Bronchial epithelial cell (primary cell): ENCODE measurements around the gene RAB4A. TPM values are rescaled to one million over a fixed set of nuclear protein-coding genes. Genes with fewer than 3 reads are reported as not detected.

Experiments
- DNase-seq: peaks from one replicate; pipeline ENCODE4 v3.0.0-alpha.2; 2010; ENCODE audit warnings: low read depth
- FAIRE-seq: peaks from 2 replicates; lab custom pipeline; 2011; peaks lifted over from hg19 to GRCh38; lab: Jason Lieb, UNC
- H3K27me3 ChIP-seq: 2 replicates; pipeline ENCODE4 v1.5.1; 2011; ENCODE audit warnings: low read length; ENCODE audit not compliant: control insufficient read depth, insufficient read depth
- H3K36me3 ChIP-seq: 2 replicates; pipeline ENCODE4 v1.5.1; 2011; ENCODE audit warnings: low read length; ENCODE audit not compliant: control insufficient read depth, insufficient read depth
- H3K4me3 ChIP-seq: 2 replicates; pipeline ENCODE4 v1.5.1; 2011; ENCODE audit warnings: mild to moderate bottlenecking, low read depth, low read length, control low read depth
- total RNA-seq: library from RNA; depleted of rRNA; stranded (reverse); fragments of >200 nt; gene quantifications from 2 replicates; pipeline ENCODE4 v1.2.1, GENCODE V29; 2014
- TF ChIP-seq, protein P1 (sequence below): IDR thresholded peaks from 2 replicates; pipeline ENCODE4 v1.5.1; 2011; ENCODE audit warnings: mild to moderate bottlenecking, moderate library complexity, low read length, control low read depth, inconsistent platforms; ENCODE audit not compliant: insufficient read depth, severe bottlenecking

The RAB4A gene
- total RNA-seq, 1 donor from 2014 or later = 39.0 TPM

DNA sequence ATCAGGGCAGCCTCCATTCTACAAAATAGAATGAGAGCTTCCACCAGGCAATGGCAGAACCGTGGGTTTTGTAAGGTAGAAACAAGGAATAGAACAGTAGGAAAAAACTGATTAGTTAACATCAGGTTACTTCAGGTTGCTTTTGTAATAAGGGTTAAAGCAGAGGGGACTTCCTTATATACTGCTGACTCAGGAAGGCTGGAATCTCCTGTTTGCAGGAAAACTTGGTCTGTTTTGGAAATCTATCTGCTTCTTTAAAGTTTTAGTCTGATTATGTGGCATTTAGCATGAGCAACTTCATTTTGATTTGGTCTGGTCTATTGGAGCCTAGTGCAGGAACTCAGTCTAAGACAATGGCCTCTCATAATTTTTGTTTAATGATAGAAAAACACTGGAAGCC, 32.7 kb upstream of the RAB4A start:
- FAIRE-seq = no peak
- peak; percentile 43 for DNase-seq
- Histone ChIP-seq H3K36me3 (no peaks in the 10 kb centered on the region), H3K4me3 (no peak overlapping the region), H3K27me3 (no peaks in the 10 kb centered on the region)
- TF ChIP-seq, protein P1, sequence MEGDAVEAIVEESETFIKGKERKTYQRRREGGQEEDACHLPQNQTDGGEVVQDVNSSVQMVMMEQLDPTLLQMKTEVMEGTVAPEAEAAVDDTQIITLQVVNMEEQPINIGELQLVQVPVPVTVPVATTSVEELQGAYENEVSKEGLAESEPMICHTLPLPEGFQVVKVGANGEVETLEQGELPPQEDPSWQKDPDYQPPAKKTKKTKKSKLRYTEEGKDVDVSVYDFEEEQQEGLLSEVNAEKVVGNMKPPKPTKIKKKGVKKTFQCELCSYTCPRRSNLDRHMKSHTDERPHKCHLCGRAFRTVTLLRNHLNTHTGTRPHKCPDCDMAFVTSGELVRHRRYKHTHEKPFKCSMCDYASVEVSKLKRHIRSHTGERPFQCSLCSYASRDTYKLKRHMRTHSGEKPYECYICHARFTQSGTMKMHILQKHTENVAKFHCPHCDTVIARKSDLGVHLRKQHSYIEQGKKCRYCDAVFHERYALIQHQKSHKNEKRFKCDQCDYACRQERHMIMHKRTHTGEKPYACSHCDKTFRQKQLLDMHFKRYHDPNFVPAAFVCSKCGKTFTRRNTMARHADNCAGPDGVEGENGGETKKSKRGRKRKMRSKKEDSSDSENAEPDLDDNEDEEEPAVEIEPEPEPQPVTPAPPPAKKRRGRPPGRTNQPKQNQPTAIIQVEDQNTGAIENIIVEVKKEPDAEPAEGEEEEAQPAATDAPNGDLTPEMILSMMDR = no peak

DNA sequence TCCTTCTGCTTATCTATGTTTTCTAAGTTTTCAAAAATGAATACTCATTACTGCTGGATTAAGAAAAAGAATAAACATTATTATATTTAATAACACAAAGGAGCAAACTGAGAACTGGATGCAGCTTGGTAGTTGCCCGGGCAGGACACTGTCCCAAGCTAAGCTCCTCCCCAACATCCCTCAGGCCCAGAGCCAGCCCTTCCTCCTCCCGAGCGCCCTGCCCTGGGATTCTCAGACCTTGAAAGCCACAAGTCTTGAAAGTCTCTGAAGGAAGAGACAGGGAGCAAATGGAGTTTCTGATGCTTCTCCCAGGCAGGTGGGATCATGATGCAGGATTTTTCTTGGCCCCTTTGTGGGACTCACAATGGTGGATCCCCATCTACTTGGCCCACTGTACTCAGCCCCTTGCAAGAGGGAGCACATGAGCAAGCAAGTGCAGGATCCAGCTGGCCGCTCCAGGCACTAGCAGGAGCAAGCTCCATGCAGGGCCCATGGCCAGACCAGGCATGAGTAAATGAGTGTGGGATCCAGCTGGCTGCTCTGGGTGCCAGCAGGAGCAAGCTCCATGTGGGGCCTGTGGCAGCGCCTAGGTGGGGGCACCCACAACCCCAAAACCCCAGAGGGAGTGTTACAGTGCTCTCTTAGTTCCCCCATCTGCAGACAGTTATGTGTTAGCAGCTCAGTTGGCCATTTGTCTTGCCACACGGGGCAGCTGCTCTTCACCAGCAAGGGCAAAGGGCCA, 32.1 kb upstream of the RAB4A start:
- DNase-seq (peak; percentile 62), FAIRE-seq (peak; percentile 64)
- TF ChIP-seq, protein P1 = no peak
- Histone ChIP-seq H3K36me3 (no peaks in the 10 kb centered on the region), H3K4me3 (no peak overlapping the region), H3K27me3 (no peaks in the 10 kb centered on the region)

DNA sequence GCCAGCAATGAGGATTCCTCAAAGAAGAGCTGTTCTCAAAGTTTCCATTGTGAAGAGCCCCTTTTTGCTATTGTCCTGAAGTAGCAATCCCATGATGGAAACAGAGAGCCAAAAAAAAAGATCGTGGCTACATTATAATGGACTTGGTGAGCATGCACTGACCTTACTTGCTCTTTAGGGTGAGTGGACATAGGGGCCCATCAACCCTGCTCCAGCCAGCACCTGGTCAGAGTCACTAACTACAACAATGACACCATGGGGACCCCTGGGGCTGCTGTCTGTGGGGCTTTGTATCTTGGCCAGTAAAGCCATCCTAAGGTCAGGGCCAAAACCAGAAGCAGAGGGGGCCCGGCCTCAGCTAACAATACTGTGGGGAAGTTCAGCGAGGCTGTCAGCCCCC, 30.4 kb upstream of the RAB4A start:
- no peaks in the 10 kb centered on the region for H3K27me3 ChIP-seq
- H3K36me3 ChIP-seq = no peaks in the 10 kb centered on the region
- FAIRE-seq (no peak), DNase-seq (no peak)
- TF ChIP-seq, protein P1 = no peak
- no peak overlapping the region for H3K4me3 ChIP-seq

DNA sequence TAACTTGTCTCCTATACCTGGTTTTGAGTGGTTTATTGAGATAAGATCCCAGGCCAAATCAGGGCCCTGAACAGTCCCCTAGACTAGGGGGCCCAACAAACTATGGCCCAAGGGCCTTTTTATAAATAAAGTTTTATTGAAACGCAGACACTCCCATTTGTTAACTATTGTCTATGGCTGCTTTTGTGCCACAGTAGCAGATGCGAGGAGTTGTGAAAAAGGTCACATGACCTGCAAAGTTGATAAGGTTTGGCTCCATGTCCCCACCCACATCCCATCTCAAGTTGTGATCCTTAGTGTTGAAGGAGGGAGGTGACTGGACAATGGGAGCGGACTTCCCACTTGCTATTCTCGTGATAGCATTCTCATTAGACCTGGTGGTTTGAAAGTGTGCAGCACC, 29.5 kb upstream of the RAB4A start:
- no peaks in the 10 kb centered on the region for H3K27me3 ChIP-seq
- no peak for DNase-seq
- no peak for FAIRE-seq
- no peak overlapping the region for H3K4me3 ChIP-seq
- TF ChIP-seq, protein P1 = no peak
- H3K36me3 ChIP-seq = no peaks in the 10 kb centered on the region

DNA sequence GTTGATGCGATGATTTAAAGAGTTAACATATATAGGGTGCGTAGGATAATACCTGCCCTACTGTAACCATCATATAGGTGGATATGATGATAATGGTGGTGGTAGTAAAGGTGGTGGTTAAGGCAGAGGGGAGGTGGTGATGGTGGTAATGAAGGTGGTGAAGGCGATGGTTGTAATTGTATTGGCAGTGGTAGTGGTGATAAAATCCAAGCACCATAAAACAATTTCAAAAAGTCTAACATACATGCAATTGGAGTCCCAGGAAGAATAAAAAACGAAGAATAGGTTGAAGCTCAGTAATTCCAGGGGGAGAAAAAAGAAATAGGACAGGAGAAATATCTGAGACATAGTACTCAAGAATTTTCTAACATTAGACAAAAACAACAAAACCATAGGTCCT, 27.3 kb upstream of the RAB4A start:
- FAIRE-seq (no peak), DNase-seq (no peak)
- Histone ChIP-seq H3K27me3 (no peaks in the 10 kb centered on the region), H3K36me3 (no peaks in the 10 kb centered on the region), H3K4me3 (no peak overlapping the region)
- TF ChIP-seq, protein P1 = no peak

DNA sequence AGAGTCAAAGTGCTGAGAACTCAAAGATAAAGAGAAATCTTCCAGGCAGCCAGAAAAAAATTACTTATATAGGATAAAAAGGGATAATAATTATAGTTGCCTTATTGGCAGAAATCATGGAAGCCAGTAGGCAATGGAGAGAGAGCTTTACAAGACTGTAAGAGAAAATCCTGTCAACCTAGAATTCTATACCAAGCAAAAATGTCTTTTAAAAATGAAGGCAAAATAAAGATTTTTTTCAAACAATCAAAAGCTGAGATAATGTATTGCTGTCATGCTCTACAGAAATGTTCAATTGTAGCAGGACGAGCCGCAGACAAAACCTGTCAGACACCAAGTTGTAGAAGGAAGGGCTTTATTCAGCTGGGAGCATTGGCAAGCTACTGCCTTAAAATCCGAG, 26.8 kb upstream of the RAB4A start:
- Histone ChIP-seq H3K36me3 (no peaks in the 10 kb centered on the region), H3K27me3 (no peaks in the 10 kb centered on the region), H3K4me3 (no peak overlapping the region)
- TF ChIP-seq, protein P1 = no peak
- DNase-seq (no peak), FAIRE-seq (no peak)
